Measurements from ENCODE around the gene TTC12. TPM values are rescaled to one million over a fixed set of nuclear protein-coding genes. Genes with fewer than 3 reads are reported as not detected.

Gene TTC12
- total and polyA plus RNA-seq, 2 of the 8 experiments (the other 6 are each of a cell fraction or from before 2014, with no cell fraction given) = 4.7 to 9.0 TPM

DNA sequence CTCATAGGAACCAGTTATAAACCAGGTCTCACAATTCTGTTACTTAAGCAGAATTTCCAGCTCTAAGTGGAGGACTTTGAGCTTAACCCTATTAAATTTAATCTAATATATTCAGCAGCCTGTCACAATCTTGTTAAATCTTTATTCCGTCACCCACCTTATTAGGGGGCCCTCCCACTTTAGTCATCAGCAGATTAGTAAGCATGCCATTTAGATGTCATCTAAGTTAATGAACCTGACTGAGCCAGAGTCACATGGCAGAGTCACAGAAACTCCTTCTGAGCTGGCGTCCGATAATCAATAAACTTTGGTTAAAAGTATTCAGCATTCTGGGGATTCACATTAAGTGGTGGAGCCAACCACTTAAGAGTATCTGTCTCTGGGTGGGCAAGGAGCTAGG lies 35.1 kb downstream of the TTC12 start:
- Histone ChIP-seq H2BK15ac (ENCODE audit: low read length) (no peak overlapping the region), H4K91ac (replicated peaks; ENCODE audit: insufficient read length, low read length) (no peak overlapping the region), H3K14ac (ENCODE audit: insufficient read length) (no peak overlapping the region), H2AFZ (ENCODE audit: low read length) (no peak overlapping the region), H3K4me1 (replicated peaks in 1 of 4; ENCODE audit: control insufficient read depth in 3 of 4, insufficient read depth in 4 of 4, low read length in 3 of 4) (no peaks in the 10 kb centered on the region), H2BK20ac (ENCODE audit: low read length) (no peak overlapping the region), H2BK120ac (replicated peaks; ENCODE audit: low read depth, low read length) (no peak overlapping the region), H3K79me2 (ENCODE audit: control insufficient read depth in 1 of 2, insufficient read depth in 2 of 2, low read length in 2 of 2) (no peaks in the 10 kb centered on the region), H4K5ac (ENCODE audit: insufficient read length, low read depth, low read length) (no peak overlapping the region), H3K27ac (ENCODE audit: low read depth, low read length) (no peak overlapping the region), H3K23me2 (ENCODE audit: low read depth, low read length) (no peaks in the 10 kb centered on the region), H3K4ac (replicated peaks; ENCODE audit: insufficient read length, low read depth, low read length) (no peak overlapping the region), H3K9me3 (ENCODE audit: insufficient read depth in 2 of 2, low read depth in 1 of 2, low read length in 1 of 2) (no peaks in the 10 kb centered on the region), H3K56ac (replicated peaks; ENCODE audit: insufficient read length, low read depth, low read length) (no peak overlapping the region), H3K36me3 (ENCODE audit: control insufficient read depth in 2 of 4, insufficient read depth in 4 of 4, low read length in 3 of 4) (no peaks in the 10 kb centered on the region), H2BK12ac (ENCODE audit: low read depth, low read length) (no peak overlapping the region), H2BK5ac (ENCODE audit: low read depth, low read length) (no peak overlapping the region), H3K9ac (replicated peaks in 1 of 4; ENCODE audit: extremely low read depth in 1 of 4, low read depth in 3 of 4, low read length in 3 of 4) (no peak overlapping the region), H2AK5ac (ENCODE audit: low read depth, low read length) (no peak overlapping the region), H3K18ac (ENCODE audit: extremely low read depth, low read length) (no peak overlapping the region), H3K79me1 (ENCODE audit: low read depth, low read length) (no peaks in the 10 kb centered on the region), H4K20me1 (replicated peaks in 1 of 2; ENCODE audit: control insufficient read depth in 1 of 2, insufficient read depth in 2 of 2, low read length in 2 of 2) (no peaks in the 10 kb centered on the region), H3K4me2 (ENCODE audit: insufficient read depth in 1 of 2, low read depth in 2 of 2, low read length in 2 of 2) (no peak overlapping the region), H4K8ac (ENCODE audit: extremely low read depth, insufficient read depth, low read length) (no peak overlapping the region), H3K23ac (ENCODE audit: insufficient read length) (no peak overlapping the region), H3K27me3 (replicated peaks in 1 of 4; ENCODE audit: control insufficient read depth in 3 of 4, extremely low read depth in 1 of 4, insufficient read depth in 3 of 4, low read length in 3 of 4) (no peaks in the 10 kb centered on the region), H3K4me3 (ENCODE audit: extremely low read depth in 1 of 4, insufficient read depth in 2 of 4, low read depth in 3 of 4, low read length in 4 of 4) (no peak overlapping the region)
- FAIRE-seq (no peak), DNase-seq (ENCODE audit: low read depth in 1 of 2, low spot score in 2 of 2) (no peak)
- ChIA-PET POLR2A (ENCODE audit: partially characterized antibody) (interaction anchor here (0.8 kb wide), 1 partner anchor 24 kb away, joined by 4 read pairs; no protein-coding TSS in a partner anchor), CTCF (ENCODE audit: partially characterized antibody) (interaction anchor here (0.6 to 2.9 kb wide), 5 partner anchors 10 to 229 kb away, joined by 3 to 8 read pairs (median 4); partner anchors contain the start of gene ANKK1)
- TF ChIP-seq MAFK (IDR thresholded peaks at IDR 0.05; ENCODE audit: low read depth, low read length) (no peak), CREB1 (IDR thresholded peaks at IDR 0.05) (no peak), CBX5 (IDR thresholded peaks at IDR 0.05; ENCODE audit: low read depth, low read length) (no peak), SIX5 (IDR thresholded peaks at IDR 0.05; ENCODE audit: low read depth, low read length) (no peak), SIN3A (conservative IDR thresholded peaks at IDR 0.05 in 1 of 2, IDR thresholded peaks at IDR 0.05 in 1 of 2; ENCODE audit: low read depth in 1 of 2, low read length in 2 of 2) (no peak)
- WGBS, 2 experiments (ENCODE audit: extremely low coverage in 1 of 2, insufficient coverage in 1 of 2, insufficient read length in 1 of 2, insufficient replicate concordance in 2 of 2, low coverage in 1 of 2, low lambda C conversion rate in 2 of 2, missing lambda C conversion rate in 1 of 2) = 85% methylated on average over 3 of the region's 3 CpGs; no CpG with 5 or more reads in 1 of the 2 experiments
